HG03196 (cell line): Measurements from ENCODE around the gene TSPAN9.

ENCODE experiments used
- ATAC-seq: cut with Tn5 transposase; IDR thresholded peaks from one replicate; pipeline ENCODE4 v1.9.1; 2021; ENCODE audit not compliant: unreplicated experiment

Gene TSPAN9, protein sequence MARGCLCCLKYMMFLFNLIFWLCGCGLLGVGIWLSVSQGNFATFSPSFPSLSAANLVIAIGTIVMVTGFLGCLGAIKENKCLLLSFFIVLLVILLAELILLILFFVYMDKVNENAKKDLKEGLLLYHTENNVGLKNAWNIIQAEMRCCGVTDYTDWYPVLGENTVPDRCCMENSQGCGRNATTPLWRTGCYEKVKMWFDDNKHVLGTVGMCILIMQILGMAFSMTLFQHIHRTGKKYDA

DNA sequence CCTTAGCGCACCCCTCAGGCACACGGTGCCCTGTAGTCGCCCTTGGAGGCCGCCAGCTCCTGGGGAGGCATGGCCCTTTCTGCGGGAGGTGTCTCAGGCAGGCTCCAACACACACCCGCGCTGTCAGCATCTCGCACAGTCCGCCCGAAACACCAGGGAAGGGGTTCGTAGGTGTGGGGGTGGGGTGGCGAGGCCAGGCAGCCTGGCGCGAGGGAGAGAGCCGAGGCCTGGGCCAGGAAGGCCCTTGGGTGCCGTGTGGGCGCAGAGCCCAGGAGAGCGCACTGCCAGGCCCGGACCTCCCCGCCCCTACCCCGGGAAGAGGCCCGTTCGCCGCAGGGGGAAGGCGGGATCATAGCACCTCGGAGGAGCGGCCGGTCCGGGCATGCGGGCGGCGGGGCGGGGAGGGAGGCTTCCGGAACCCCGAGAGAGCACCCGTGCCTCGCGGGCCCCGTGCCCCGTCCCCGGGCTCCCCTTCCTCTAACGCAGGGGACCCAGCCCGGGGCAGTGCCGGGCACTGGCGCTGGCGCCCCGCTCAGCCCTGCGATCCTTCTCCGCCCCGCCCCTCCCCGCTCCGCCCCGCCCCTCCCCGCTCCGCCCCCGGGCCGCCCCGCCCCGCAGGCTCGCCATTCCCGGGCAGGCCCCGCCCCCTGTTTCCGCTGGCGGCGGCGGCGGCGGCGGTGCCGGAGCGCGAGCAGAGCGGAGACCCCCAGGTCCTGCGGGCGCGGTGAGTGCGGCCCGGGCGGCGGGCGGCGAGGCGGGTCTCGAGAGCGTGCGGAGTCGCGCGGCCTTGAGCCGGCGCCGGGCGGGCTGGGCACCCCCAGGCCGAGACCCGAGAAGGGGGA, at the start of gene TSPAN9:
TSPAN9 (plus strand) TSS at position 650 of the 842 bp plus-strand sequence. CDS start 123,815 bp downstream, outside the sequence.
- ATAC-seq = peak; percentile 51

DNA sequence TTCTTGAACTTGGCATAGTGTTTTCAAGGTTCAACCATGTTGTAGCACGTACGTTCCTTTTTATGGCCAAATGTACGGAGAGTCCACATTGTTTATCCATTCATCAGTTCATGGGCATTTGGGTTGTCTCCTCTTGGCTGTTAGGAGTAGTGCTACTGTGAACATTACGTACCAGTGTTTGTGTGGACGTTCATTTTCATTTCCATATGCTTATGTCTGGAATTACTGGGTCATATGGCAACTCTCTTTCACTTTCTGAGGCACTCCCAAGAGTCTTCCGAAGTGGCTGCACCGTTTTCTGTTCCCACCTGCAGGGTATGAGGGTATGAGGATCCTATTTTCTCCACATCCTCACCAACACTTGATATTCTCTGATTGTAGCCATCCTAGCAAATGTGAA, 49.1 kb upstream of the TSPAN9 start:
- ATAC-seq = no peak

DNA sequence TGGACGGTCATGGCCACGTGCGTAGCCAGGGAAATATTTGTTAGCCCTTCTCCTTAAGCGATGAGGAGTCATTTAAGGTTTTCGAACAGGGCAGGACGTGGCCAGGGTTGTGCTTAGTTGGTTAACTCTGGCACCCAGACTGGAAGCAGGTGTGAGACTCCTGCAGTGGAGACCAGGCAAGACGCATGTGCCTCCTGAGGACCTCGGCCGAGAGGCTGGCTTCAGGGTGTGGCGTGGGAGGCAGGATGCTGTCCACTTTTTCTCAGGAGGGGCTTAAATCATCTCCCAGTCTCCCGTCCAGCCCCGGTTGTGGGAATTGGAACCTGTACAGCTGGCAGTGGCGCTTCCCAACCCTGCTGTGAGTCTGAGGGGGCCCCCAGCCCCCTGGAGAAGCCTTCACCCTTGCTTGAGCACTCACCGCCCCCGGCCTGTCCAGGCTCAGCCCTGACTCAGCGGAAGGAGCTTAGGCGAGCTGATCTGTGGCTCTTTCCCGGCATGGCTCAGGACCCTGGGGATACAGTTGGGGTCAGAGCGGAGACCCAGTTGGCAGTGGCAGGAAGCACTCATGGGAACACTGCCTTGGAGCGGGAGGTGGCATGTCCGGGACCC, 46.3 kb upstream of the TSPAN9 start:
- no peak for ATAC-seq

DNA sequence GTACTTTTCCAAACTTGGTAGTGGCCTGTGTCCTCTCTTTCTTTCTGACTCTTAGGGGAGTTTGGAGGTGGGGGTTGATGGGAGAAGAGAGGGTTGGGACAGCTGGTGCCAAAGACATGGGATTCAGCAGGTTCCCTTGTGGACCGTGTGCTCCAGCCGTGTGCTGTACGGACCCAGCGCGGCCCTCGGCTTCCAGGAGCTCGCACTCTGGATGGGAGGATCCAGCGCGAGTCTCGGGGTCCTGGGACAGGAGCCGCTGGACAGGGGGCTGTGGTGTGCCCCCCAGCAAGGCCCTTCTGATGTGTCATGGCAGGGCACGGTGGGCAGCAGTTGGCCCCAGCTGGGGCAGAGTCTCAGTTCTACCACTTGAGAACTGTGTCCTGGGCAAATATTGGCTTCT, 45.0 kb upstream of the TSPAN9 start:
- no peak for ATAC-seq

DNA sequence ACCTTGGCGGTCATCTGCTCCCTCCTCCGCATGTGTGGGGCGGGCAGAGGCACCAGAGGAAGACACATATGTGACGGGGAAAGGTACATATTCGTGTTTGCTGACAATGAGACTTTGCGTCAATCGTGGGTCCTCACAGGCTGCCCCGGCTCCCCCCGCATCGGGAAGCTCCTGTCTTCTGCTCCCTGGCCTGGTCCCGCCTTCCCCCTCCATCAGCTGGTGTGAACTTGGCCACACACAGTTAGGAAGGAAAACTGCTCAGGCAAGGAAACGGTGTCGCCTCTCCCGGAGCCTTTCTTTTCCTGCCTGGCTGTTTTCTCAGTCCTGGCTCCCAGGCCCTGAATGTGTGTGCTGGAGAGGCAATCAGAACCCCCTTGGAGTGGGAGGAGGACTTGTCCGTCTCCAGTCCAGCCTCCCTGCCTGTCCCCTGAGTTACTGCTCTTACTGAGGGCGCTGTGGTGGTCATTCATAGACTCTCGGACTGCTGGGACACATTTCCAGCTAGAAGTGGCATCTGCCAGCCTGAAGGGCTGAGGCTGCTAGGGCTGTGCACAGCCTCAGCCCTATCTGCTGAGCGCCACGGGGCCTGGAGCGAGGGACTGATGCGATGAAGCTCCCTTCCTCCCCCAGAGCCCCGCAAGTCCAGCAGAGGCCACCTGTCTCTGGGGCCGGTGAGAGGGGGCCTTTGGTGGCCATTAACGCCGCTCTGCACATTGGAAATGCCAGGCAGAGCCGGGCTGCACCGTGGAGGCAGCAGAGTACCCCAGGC, 44.2 kb upstream of the TSPAN9 start:
- no peak for ATAC-seq

DNA sequence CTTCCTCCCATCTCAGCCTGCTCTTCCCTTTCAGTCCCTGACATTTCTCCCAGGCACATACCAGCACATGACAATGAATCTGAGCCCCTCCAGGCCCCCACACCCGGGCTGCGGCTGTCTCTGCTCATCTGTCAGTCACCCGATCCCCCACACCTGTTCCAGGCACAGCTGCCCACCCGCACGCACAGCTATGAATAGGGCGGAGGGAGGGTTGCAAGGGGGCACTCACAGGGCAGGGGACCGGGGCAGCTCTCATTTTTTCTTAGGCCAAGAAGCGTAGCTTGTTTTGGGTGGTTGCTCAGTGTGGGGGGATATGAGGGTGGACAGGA, 43.7 kb upstream of the TSPAN9 start:
- no peak for ATAC-seq

DNA sequence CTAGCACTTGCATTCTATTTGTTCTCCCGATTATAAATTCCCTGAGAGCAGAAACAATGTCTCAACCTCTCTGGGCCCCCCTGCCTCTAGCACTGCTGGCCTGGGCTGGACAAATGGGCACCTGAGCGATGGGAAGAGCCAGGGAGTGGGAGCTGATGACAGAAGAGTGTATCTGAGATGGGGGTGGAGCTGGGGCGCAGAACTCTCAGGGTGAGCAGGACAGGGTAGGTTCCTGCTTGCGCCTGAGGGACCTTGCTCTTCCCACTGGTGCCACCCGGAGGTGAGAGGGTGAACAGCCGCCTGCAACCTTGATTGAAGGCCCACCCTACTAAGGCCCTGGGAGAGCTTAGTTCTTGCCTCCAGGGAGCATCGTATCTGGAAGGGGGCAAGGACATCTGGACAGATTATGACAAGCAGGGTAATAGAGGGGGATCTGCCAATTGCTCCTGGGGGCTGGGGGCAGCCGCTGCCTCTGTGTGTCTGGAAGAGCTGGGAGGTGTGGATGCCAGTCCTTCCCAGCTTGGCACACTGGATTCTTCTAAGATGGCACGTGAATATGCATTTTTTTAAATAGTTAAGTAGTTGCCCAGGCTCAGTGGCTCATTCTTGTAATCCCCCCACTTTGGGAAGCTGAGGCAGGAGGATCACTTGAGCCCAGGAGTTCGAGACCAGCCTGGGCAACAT, 43.0 kb upstream of the TSPAN9 start:
- no peak for ATAC-seq

DNA sequence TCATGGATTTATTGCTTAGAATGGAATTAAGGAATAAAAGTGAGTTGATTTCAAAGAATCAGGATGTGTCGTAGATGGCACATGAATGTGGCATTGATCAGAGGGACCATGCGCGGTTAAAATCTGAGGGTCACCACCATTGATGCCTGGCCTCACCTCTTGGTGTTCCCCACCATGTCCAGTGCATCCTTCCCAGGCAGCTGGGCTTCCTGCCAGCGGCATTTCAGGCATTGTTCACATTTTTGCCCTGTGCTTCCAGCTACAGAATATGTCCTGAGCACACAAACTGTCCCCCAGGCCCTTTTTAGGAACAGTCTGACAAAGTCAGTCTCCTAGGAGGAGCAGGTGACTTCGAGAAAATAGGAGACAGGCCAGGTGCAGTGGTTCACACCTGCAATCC, 42.0 kb upstream of the TSPAN9 start:
- ATAC-seq = no peak

DNA sequence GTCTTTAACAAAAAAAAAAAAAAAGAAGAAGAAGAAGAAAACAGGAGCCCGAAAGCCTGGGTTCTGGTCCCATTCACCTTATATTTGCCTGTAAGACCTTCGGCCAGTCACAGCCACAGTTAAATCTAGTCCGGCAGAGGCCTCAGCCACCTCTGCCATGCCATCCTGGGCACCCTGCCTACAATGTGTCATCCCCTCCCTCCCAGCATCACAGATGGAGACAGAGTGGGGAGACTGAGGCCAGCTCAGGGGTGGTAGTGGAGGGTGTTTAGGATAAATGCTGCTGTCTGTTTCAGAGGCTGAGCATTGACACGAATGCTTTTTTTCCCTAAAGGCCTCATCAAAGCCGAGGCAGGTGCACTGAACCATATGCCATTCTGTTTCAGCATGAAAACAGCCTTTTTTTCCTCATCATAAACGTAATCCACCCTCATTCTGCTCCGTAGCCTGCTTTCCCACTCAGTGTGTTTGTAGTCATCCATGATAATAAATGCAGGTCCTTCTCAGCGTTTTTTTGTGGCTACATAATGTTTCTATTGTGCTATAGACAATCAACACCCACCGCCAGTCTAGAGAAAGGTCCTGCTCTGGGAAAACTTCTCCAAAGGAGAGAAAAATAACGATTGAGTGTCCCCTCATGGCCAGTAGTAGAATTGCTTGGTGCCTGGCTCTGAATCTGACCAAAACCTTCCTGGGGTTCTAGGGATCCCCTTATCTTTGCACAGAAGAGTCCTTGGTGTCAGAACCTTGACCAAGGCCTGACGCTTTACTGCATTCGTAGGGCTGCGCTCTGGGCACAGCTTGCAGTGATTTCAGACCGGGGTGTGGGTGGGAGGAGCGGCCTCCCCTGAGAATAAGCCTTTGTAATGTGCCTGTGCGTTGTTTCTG, 41.1 kb upstream of the TSPAN9 start:
- ATAC-seq = no peak

DNA sequence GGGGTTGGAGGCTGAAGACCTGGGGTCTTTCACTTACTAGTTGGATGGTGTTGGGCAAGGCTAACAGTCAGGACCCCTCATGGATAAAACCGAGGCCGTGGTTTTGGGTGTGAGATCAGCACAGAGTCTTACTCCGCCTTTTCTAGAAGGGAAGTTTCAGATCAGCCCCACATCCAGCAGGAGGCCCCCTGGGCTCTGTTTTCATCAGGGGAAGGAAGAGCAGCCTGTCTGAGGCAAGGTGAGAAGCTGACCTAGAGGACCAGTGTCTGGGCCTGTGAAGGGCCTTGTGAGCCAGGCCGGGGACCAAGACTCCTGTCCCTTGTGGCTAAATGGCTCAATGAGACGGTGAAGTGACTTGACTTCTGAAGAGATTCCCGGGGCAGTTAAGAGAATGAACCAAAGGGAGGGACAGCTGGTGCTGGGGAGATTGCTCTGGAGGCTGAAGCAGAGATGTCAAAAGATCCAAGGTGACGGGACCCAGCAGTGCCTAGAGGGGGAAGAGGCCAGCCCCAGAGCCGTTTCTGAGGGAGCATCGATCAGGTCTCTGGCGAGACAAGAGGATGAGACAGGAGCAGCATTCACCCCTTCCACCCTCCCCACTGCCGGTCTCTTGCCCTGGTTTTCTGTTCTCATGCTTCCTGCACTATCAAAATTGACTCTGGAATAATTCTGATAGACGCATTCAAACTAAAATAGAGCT, 40.1 kb upstream of the TSPAN9 start:
- no peak for ATAC-seq

DNA sequence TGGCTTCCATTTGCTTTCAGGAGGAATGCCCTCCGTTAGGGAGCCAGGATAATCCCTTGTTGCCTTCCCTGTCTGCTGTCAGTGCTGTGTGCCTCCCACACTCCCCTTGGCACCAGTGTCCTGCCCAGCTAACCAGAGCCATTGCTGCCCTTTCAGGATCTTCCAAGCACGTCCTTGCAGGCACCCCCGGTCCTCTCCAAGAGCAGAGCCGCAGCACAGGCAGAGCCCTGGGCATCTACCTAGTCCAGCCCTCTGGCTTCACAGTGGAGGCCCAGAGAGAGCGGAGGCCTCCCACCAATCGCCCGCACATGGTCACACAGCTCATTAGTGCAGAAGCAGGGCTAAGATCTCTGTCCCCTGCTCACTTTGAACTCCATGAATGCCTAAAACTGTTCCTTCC, 39.0 kb upstream of the TSPAN9 start:
- no peak for ATAC-seq

DNA sequence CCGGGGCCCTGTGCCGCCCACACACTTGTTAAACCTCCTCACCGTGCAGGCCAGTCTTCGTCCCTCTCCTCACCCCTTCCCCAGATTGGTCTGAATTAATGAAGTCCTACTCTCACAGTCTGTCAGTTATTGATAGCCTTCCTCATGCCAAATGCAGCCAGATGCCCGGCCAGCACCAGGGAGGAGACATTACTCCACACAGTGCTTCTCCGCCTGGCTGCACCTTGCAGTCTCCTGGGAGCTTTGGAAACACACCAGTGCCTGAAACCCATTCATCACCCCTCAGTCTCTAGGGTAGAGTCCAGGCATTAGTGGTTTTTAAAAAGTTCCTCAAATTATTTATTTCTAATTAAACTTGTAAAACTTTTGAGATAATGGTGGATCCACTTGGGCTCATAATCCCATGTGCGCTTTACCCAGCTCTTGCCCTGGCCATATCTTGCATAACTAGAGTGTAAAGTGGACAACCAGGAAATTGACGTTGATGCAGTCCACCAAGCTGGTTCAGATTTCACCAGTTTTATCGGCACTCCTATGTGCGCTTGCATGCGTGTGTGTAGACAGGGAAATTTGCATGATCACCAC, 38.2 kb upstream of the TSPAN9 start:
- no peak for ATAC-seq

DNA sequence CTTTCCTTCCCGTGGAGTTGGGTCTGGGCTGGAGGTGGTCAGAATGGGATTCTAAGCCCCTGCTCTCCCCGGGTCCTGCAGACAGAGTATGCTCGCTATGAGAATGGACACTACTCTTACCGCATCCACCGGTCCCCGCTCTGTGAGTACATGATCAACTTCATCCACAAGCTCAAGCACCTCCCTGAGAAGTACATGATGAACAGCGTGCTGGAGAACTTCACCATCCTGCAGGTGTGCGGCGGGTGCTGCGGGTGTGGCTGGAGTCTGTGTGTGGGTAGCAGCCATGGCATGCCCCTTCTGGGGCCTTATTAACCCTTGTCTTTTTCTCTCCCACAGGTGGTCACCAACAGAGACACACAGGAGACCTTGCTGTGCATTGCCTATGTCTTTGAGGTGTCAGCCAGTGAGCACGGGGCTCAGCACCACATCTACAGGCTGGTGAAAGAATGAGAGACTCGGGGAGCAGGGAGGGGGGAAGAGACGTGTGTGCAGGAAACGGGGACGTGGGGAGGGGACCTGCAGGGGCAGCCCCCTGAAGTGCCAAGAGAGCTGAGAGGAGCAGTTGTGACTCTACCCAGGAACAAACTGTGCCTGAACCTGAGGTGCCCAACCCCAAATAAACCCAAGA, 37.0 kb upstream of the TSPAN9 start:
- no peak for ATAC-seq

DNA sequence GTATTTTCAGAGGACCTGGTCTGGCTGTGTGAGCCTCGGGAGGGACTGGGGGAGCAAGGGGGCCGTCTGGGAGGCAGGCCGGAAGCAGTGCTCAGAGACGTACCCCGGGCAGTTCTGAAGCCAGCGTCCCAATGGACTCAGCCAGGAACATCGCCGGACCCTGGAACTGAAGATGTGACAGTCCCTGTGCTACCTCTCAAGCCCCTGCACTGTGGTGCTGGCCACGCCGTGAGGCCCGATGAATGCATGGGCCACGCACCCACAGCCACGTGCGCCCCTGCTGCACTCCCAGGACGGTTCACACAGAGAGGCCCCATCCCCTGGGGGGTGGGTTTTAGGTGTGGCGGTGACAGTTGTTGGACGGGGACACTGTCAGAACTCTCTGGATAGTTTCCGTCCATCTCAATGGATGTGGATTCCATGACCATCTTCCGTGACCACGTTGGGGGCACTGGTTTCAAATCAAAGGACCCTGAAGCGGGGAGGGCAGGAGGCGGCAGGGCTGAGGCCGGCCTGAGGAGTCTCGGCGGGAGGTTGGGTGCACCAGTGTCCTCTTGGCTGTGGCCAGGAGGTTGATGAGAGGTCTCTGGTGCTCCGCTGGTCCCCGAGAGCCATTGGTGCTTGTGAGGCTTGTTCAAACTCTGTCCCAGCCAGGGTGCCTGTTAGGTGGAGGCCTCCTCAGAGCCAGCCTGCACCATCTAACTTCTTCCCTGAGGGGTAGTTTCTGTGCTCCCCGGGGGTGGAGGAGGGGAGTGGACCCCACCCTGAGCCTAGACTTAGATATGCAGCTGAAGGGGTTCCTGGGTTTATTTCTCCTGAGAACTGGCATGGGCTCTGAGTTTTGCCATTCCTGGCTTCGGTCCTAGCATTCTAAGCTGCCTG, 36.3 kb upstream of the TSPAN9 start:
- ATAC-seq = no peak

DNA sequence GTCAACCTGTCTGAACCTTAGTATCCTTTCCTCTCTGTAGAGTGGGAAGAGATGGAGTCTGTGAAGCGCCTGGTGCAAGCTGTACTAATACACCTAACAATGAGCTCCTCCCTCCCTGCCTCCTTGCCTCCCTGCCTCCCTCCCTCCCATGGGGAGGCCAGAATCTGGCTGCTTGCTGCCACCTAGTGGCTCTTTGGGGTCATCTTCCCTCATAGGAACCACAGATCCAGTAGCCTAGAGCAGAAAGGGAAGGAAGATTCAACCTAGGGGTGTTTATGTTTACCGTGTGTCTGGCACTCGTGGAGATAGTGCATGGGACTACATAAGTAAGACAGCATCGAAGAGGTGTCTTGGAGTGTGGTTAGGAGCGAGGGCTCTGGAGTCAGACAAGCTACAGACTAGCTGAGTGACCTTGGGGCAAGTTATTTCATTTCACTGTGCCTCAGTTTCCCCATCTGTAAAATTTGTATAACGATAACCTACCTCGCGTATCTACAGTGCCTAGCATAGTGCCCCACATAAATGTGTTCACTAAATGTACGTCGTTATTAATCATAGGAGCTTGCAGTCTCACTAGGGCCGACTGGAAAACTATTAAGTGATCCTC, 35.5 kb upstream of the TSPAN9 start:
- no peak for ATAC-seq

DNA sequence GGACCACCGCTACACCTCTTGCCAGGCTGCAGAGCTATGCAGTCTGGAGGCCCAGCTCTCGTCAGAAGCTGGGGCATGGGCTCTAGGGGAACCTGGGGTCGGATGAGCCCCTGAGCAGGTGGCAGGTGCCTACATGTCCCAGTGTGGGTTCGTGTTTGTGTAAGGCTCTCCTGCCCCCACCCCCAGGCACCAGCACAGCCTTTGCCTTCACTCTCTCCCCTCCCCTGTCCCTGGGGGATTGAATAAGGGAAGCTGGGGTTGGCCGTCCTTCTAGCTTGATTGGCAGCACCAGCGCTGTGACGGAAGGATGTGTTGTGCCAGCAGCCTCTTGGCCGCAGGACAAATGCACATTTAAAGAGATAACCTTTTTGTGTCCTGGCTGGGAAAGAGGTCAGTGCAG, 34.8 kb upstream of the TSPAN9 start:
- ATAC-seq = no peak

DNA sequence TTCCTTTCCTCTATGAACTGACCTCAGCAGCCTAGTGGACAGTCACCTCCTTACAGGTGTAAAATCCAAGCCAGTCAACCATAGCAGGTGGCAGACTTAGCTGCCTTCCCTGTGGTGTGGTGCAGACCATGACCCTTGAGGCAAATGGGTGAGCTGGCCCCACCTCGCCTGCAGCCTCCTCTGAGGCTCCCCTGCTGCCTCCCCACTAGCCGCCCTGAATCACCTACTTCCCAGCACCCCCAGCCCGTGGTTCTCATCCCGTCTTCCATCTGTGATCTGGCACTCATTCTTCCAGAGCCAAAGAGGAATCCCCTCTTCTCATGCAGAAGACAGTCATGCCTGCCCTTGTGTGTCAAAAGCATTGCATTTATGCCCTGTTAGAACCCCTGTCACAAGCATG, 34.4 kb upstream of the TSPAN9 start:
- no peak for ATAC-seq
